Muscle layer of colon (tissue), 2 donors: Measurements from ENCODE around the gene NAP1L1.

Experiments
- H3K27ac ChIP-seq: one replicate; pipeline ENCODE4 v1.7.0; 2013; ENCODE audit warnings: low read depth, mild to moderate bottlenecking, low read length, moderate library complexity
- H3K27me3 ChIP-seq, 2 donors: one replicate each; pipeline ENCODE4 v1.7.0; 2013; ENCODE audit warnings: low read length in 2 of 2, mild to moderate bottlenecking in 2 of 2; ENCODE audit not compliant: insufficient read depth in 2 of 2, control insufficient read depth in 1 of 2
- H3K36me3 ChIP-seq: one replicate; pipeline ENCODE4 v1.7.0; 2013; ENCODE audit warnings: mild to moderate bottlenecking, low read length; ENCODE audit not compliant: insufficient read depth
- H3K4me1 ChIP-seq: one replicate; pipeline ENCODE4 v1.7.0; 2013; ENCODE audit warnings: mild to moderate bottlenecking, low read length; ENCODE audit not compliant: insufficient read depth
- H3K4me3 ChIP-seq, 2 donors: one replicate each; pipeline ENCODE4 v1.7.0; 2013; ENCODE audit warnings: low read length in 2 of 2, low read depth in 1 of 2, mild to moderate bottlenecking in 1 of 2, moderate library complexity in 1 of 2
- H3K9ac ChIP-seq: one replicate; pipeline ENCODE4 v1.7.0; 2013; ENCODE audit warnings: low read length
- H3K9me3 ChIP-seq: one replicate; pipeline ENCODE4 v1.7.0; 2013; ENCODE audit warnings: mild to moderate bottlenecking, low read length
- donor health status: abdominal sarcoma.
- donor health status: Adenocarcinoma of cecum.

NAP1L1 gene

DNA sequence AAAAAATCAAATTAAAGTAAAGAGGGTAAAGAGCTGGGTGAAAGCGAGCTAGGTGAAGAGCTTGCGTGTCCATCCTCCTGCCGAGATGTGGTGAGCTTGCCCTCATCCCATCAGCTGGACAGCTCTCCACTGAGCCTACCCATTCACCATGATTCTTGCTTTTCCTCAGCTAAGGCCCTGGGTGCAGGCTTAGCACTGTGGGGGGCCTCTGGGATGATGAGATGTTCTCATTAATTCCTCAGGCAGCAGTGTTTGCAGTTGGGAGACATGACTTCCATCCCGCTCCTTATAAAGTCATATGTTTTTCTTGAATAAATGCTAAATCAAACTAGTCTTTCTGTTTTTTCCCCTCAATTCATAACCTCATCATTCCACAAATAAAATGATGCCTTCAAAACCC lies 70.9 kb downstream of the NAP1L1 start:
- H3K9ac ChIP-seq = no peak overlapping the region
- H3K4me3 ChIP-seq = no peak overlapping the region
- H3K9me3 ChIP-seq = no peaks in the 10 kb centered on the region
- H3K4me1 ChIP-seq = no peaks in the 10 kb centered on the region
- no peak overlapping the region for H3K27ac ChIP-seq
- H3K36me3 ChIP-seq = no peaks in the 10 kb centered on the region
- no peaks in the 10 kb centered on the region for H3K27me3 ChIP-seq

GRCh38 chr12:76012644-76013043 lies 71.8 kb downstream of the NAP1L1 start:
- H3K4me1 ChIP-seq = no peaks in the 10 kb centered on the region
- H3K9me3 ChIP-seq = no peaks in the 10 kb centered on the region
- no peak overlapping the region for H3K9ac ChIP-seq
- no peaks in the 10 kb centered on the region for H3K27me3 ChIP-seq
- no peak overlapping the region for H3K4me3 ChIP-seq
- no peaks in the 10 kb centered on the region for H3K36me3 ChIP-seq
- no peak overlapping the region for H3K27ac ChIP-seq

DNA sequence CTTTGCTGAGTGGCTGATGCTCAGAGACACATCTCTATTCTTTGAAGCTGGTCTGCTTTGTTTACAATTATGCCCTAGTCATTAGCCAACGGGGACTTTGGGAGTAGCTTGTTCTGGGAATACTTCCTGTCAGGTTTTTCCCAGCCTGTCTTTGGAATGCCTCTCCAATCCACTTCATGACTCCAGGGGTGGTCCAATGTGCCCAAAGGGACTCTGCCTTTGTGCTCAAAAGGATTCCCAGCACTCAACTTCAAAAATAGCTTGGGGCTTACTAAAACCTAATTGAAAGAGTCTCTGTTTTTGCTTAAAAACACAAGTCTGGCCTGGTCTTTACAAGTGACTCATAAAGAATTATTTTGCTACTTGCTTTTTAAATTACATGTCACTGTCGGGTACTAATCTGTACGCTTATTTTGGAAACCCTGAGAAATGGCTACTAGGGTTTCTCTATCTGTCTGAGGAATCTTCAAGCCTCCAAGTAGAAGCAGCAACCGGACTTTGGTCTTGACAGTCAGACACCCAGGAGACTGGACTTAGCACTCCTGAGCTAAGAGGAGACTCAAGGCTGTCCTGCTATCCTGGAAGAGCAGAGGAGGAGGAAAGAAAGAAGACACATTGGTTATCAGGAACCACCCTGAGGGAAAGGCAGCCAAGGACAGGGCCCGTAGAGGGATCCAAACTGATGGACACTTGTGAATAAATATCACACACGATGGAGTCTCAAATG lies 73.6 kb downstream of the NAP1L1 start:
- Histone ChIP-seq H3K4me1 (no peaks in the 10 kb centered on the region), H3K36me3 (no peaks in the 10 kb centered on the region), H3K27ac (no peak overlapping the region), H3K4me3 (no peak overlapping the region), H3K9me3 (no peaks in the 10 kb centered on the region), H3K27me3 (no peaks in the 10 kb centered on the region), H3K9ac (no peak overlapping the region)

DNA sequence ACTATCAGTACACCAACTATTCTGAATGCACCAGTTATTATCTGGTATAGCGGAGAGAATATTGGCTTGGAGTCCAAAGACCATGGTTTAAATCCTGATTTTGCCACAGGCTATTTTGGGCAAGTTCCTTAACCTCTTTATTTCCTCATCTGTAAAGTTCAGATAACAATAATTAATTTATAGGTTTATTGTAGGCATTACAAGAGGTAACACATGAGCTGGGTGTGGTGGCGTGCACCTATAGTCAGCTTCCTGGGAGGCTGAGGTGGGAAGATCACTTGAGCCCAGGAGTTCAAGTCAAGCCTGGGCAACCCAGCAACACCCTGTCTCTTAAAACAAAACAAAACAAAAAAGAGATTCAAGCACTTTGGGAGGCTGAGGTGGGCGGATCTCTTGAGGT lies 76.1 kb downstream of the NAP1L1 start:
- Histone ChIP-seq H3K9me3 (no peaks in the 10 kb centered on the region), H3K27ac (no peak overlapping the region), H3K27me3 (no peaks in the 10 kb centered on the region), H3K9ac (no peak overlapping the region), H3K36me3 (no peaks in the 10 kb centered on the region), H3K4me3 (no peak overlapping the region), H3K4me1 (no peaks in the 10 kb centered on the region)

DNA sequence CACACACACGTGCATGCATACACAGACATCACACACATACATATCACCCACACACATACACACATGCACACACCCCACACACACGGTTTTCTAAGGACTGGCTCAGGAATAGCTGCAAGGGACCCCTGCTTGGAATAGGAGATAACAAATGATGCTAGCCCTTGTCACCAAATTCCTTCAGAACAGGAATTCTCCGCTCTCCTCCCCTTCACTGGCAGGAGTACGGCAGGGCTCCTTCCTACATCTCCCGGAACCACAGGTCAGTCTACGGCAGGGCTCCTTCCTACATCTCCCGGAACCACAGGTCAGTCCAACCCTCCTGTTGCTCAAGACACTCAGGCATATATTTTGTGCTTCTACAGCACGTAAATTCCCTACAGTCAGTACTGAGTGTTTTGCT lies 76.8 kb downstream of the NAP1L1 start:
- Histone ChIP-seq H3K4me3 (no peak overlapping the region), H3K9me3 (no peaks in the 10 kb centered on the region), H3K9ac (no peak overlapping the region), H3K27ac (no peak overlapping the region), H3K27me3 (no peaks in the 10 kb centered on the region), H3K36me3 (no peaks in the 10 kb centered on the region), H3K4me1 (no peaks in the 10 kb centered on the region)

DNA sequence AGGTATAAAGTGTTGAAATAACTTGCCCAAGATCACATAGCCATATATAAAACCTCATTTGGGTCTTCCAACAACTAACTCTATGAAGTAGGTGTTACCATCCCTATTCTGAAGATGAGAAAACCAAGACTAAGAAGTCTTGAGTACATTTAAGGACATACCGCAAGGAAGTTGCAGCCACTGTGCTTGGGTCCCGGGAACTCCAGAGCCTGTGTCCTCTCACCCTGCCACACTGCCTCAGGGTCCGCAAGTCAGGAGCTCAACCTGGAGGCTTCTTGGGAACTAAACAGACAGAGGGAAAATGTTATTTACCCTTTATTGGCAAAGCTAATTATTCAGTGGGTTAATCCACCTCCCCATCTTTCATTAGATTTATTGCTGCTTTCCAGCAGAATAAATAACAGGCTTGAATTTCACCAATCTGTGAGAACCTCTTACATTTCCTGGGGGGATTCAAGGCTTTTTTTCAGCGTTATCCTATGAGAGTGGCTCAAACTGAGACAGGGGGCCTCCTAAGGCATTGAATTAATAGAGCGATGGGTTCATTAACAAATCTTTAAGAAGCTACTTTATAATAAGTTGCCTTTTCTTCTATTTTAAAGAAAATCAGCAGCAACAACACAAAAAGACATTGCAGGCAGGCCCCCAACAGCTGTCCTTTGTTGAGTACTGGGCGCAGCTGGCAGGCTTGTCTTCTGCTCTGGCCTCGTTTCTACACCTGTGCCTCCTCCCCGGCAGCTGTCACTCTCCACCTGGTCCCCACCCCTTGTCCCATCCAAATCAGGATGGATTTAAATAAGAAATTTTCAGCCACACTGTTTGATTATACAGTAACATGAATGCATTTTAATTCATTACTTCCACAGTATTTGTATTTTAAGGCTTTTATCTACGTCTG lies 78.2 kb downstream of the NAP1L1 start:
- Histone ChIP-seq H3K4me3 (no peak overlapping the region), H3K4me1 (no peaks in the 10 kb centered on the region), H3K9ac (no peak overlapping the region), H3K27ac (no peak overlapping the region), H3K9me3 (no peaks in the 10 kb centered on the region), H3K36me3 (no peaks in the 10 kb centered on the region), H3K27me3 (no peaks in the 10 kb centered on the region)

- Histone ChIP-seq H3K9me3 (no peaks in the 10 kb centered on the region), H3K9ac (no peak overlapping the region), H3K4me1 (no peaks in the 10 kb centered on the region), H3K4me3 (no peak overlapping the region), H3K36me3 (no peaks in the 10 kb centered on the region), H3K27me3 (no peaks in the 10 kb centered on the region), H3K27ac (no peak overlapping the region)
Measured at GRCh38 chr12:76003355-76003638, 81.2 kb downstream of the NAP1L1 start.

- H3K4me3 ChIP-seq = no peak overlapping the region
- H3K36me3 ChIP-seq = no peaks in the 10 kb centered on the region
- no peak overlapping the region for H3K27ac ChIP-seq
- no peak overlapping the region for H3K9ac ChIP-seq
- no peaks in the 10 kb centered on the region for H3K4me1 ChIP-seq
- H3K27me3 ChIP-seq = no peaks in the 10 kb centered on the region
- no peaks in the 10 kb centered on the region for H3K9me3 ChIP-seq
Measured at GRCh38 chr12:76002598-76003354, 81.7 kb downstream of the NAP1L1 start.

DNA sequence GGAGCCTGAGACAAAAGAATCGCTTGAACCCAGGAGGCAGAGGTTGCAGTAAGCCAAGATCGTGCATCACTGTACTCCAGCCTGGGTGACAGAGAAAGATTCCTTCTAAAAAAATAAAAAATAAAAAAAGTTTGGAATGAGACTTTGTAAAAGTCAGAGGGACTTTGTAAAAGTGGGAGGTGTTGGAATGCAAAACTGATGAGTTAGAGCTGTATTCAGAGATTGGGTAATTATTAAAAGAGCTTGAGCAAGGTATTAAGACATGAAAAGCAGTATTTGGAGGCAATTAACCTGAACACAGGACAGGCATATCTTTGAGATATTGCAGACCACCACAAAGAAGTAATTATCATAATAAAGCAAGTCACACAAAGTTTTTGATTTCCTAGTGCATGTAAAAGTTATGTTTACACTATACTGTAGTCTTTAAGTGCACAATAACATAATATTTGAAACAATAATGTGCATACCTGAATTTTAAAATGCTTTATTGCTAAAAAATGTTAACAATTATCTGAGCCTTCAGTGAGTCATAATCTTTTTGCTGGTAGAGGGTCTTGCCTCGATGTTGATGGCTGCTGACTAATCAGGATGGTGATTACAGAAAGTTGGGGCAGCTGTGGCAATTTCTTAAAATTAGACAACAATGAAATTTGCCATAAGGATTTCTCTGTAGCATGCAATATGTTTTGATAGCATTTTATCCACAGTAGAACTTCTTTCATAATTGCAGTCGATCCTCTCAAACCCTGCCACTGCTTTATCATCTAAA lies 86.0 kb downstream of the NAP1L1 start:
- H3K9me3 ChIP-seq = no peaks in the 10 kb centered on the region
- no peaks in the 10 kb centered on the region for H3K27me3 ChIP-seq
- H3K4me1 ChIP-seq = no peaks in the 10 kb centered on the region
- no peak overlapping the region for H3K4me3 ChIP-seq
- no peak overlapping the region for H3K9ac ChIP-seq
- no peaks in the 10 kb centered on the region for H3K36me3 ChIP-seq
- no peak overlapping the region for H3K27ac ChIP-seq

- Histone ChIP-seq H3K36me3 (no peaks in the 10 kb centered on the region), H3K27me3 (no peaks in the 10 kb centered on the region), H3K9ac (no peak overlapping the region), H3K4me3 (no peak overlapping the region), H3K9me3 (no peaks in the 10 kb centered on the region), H3K27ac (no peak overlapping the region), H3K4me1 (no peaks in the 10 kb centered on the region)
Measured at GRCh38 chr12:75997658-75998057, 86.8 kb downstream of the NAP1L1 start.

DNA sequence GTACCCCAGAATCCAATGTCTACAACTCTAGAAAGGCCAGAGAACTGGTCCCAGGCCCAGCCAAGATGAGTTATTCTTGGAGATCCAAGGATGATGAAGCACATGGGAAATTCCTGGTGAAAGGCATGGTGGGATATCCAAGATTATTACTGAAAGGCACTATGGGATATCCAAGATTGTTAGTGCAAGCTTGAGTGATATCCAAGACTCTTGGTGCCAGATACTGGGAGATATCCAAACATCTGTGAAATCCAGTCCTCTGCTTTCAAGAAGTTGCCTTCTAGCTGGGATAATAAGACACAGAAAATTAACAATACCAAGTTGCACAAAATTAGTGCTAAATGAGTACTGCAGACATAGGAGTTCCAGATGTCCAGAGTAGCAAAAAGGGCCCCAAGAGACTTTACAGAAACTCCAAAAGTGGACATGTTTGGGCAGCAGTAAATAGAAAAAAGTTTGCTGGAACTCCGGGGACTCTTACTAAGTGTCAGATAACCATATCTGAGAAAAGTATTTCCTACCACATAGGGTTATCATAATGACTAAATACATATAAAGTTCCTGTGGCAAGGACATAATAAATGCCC lies 87.5 kb downstream of the NAP1L1 start:
- H3K9me3 ChIP-seq = no peaks in the 10 kb centered on the region
- no peaks in the 10 kb centered on the region for H3K27me3 ChIP-seq
- H3K4me1 ChIP-seq = no peaks in the 10 kb centered on the region
- no peak overlapping the region for H3K9ac ChIP-seq
- H3K36me3 ChIP-seq = no peaks in the 10 kb centered on the region
- no peak overlapping the region for H3K4me3 ChIP-seq
- H3K27ac ChIP-seq = no peak overlapping the region
